MV-4-11 (cell line): ENCODE results near the gene BLOC1S1.
A peak's percentile ranks its signal among the peaks of the same experiment; 100 is the strongest.

Experiments
- DNase-seq: peaks from one replicate; lab custom pipeline; 2025; lab: John Stamatoyannopoulos, UW

BLOC1S1 gene

GRCh38 chr12:55715833-55716581, at the start of gene BLOC1S1:
TSS of gene BLOC1S1 (plus strand) at chr12:55716046. CDS start at chr12:55716052, 6 bp downstream.
- DNase-seq: peak; percentile 87

GRCh38 chr12:55666508-55666907, 49.3 kb upstream of the BLOC1S1 start:
- peak; percentile 53 for DNase-seq

GRCh38 chr12:55670276-55670675, 45.6 kb upstream of the BLOC1S1 start:
- no peak for DNase-seq

- no peak for DNase-seq
Observed at GRCh38 chr12:55671746-55672145, 44.1 kb upstream of the BLOC1S1 start.

- peak; percentile 96 for DNase-seq
Observed at GRCh38 chr12:55673638-55674037, 42.2 kb upstream of the BLOC1S1 start.

GRCh38 chr12:55675666-55676065, 40.2 kb upstream of the BLOC1S1 start:
- peak; percentile 35 for DNase-seq

GRCh38 chr12:55676707-55677106, 39.1 kb upstream of the BLOC1S1 start:
- DNase-seq: peak; percentile 97

- no peak for DNase-seq
Observed at GRCh38 chr12:55679691-55680090, 36.2 kb upstream of the BLOC1S1 start.

- peak; percentile 78 for DNase-seq
Observed at GRCh38 chr12:55681142-55682077, 34.4 kb upstream of the BLOC1S1 start.

- no peak for DNase-seq
Observed at GRCh38 chr12:55682087-55682796, 33.6 kb upstream of the BLOC1S1 start.

GRCh38 chr12:55683676-55684075, 32.2 kb upstream of the BLOC1S1 start:
- no peak for DNase-seq

GRCh38 chr12:55684761-55685370, 31.0 kb upstream of the BLOC1S1 start:
- DNase-seq: no peak

GRCh38 chr12:55685671-55686070, 30.2 kb upstream of the BLOC1S1 start:
- DNase-seq: no peak

GRCh38 chr12:55686366-55687010, 29.4 kb upstream of the BLOC1S1 start:
- no peak for DNase-seq

GRCh38 chr12:55687746-55688145, 28.1 kb upstream of the BLOC1S1 start:
- DNase-seq: no peak

GRCh38 chr12:55688716-55689655, 26.9 kb upstream of the BLOC1S1 start:
- no peak for DNase-seq

- DNase-seq: no peak
Observed at GRCh38 chr12:55692631-55693322, 23.1 kb upstream of the BLOC1S1 start.

GRCh38 chr12:55693323-55694187, 22.3 kb upstream of the BLOC1S1 start:
- no peak for DNase-seq

GRCh38 chr12:55694188-55694515, 21.7 kb upstream of the BLOC1S1 start:
- DNase-seq: no peak
